GM19239 (cell line): ENCODE results near the gene THBD.

ENCODE experiments used
- DNase-seq: peaks from one replicate; pipeline ENCODE4 v3.0.0; 2011; ENCODE audit warnings: low spot score; ENCODE audit not compliant: insufficient read length
- FAIRE-seq: peaks from 2 replicates; lab custom pipeline; 2011; peaks lifted over from hg19 to GRCh38; lab: Jason Lieb, UNC

Gene THBD

DNA sequence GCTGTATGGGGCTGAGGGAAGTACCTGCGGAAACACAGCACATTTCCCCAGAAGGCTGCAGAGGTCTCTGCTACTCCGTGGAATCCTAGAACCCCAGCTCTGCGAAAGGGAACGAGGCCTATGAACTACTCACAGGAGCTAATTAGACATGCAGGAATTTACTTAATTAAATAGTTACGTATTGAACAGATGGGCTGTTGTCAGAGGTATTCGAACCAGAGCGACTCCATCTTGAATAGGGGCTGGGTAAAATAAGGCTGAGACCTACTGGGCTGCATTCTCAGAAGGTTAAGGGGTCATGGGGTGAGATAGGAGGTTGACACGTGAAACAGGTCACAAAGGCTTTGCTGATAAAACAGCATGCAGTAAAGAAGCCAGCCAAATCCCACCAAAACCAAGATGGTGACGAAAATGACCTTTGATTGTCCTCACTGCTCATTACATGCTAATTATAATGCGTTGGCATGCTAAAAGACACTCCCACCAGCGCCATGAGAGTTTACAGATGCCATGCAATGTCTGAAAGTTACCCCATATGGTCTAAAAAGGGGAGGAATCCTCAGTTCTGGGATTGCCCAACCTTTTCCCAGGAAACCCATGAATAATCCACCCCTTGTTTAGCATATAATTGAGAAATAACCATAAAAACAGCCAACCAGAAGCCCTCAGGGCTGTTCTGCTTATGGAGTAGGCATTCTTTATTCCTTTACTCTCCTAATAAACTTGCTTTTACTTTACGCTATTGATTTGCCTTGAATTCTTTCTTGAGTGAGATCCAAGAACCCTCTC lies 29.0 kb downstream of the THBD start:
- DNase-seq (no peak), FAIRE-seq (no peak)

DNA sequence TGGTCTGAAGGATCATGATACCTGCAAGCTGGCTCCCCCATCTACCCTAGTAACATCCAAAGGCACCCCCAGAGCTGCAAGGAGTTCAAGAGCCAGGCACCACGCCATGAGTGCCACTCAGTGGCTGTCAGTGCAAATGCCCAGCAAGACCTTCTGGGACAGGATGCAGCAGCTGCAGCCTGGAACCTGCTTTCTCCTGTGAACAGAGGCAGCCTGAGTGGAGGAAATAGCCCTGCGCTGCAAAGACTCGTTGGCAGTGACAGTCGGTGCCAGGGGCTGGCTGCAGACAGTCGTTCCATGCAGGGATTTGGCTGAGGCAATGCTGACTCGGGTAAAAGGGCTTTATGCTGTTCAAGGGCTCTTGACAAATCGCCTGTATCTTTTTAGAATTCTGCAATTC lies 30.1 kb downstream of the THBD start:
- DNase-seq (no peak), FAIRE-seq (no peak)

DNA sequence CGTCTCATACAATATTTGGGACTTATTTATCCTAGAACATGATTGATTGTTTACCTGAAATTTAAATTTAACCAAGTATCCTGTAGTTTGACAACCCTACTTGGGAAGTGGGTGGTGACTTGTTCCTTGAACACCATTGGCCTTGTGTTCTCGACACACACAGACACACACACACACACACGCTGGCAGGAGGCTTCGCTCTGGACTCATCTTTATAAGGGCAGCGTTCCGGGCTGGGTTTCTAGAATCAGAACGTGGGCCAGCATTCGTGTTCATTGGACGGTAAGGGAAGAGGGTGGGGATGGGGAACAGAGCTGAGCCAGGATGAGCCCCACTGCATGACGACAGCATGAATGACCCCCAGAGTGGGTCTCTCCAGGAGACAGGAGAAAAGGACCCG lies 30.5 kb downstream of the THBD start:
- FAIRE-seq (no peak), DNase-seq (no peak)

DNA sequence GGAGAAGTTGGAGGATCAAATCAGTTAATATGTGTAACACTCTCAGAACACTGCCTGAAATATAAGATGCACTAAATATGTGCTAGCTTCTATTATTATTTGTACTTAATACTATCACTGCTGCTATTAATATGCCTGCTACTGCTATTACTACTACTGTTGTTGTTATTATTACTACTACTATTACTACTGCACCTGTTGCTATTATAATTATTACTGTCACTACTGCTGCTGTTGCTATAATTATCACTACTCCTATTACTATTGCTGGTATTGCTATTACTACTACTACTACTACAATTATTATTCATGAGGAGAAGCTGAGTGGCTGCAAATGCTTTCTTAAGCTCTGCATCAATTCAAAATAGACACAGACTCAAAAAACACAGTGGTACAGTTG lies 31.0 kb downstream of the THBD start:
- FAIRE-seq (no peak), DNase-seq (no peak)

DNA sequence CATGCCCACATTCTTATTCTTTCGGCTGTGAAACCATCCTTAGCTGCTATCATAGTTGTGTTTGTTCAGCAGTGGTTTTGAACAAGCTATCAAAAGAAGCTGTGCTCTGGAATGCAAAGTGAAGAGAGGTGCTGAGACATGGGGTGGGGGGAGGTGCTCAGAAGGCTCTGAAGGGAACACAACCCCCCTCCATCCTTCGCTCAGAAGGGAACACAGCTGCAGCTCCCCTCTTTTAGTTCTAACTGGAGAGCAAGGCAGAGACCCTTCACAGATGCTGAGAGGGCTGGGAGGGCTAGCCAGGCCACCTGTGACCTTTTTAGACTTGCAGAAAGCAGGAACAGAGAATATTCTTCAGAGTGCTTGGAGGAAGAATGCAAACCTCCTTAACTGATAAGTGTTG lies 32.0 kb downstream of the THBD start:
- FAIRE-seq (no peak), DNase-seq (no peak)

DNA sequence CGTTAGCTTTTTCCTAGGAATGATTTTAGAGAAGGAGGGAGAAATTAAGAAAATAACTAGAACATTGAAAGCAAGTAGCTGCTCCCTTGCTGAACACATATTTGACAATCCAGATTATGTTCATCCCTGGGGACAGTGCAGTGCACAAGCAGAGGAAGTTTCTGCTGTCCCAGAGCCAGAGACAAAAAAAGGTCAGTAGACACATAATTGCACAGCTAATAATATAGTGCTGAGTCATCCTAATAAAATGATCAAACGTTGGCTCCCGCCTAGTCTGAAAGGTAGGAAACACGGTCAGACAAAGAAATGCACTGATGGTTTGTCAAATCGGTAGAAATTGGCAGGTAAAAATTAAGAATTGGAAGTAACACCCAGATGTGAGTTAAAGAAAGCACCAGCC lies 36.0 kb downstream of the THBD start:
- FAIRE-seq (no peak), DNase-seq (no peak)

DNA sequence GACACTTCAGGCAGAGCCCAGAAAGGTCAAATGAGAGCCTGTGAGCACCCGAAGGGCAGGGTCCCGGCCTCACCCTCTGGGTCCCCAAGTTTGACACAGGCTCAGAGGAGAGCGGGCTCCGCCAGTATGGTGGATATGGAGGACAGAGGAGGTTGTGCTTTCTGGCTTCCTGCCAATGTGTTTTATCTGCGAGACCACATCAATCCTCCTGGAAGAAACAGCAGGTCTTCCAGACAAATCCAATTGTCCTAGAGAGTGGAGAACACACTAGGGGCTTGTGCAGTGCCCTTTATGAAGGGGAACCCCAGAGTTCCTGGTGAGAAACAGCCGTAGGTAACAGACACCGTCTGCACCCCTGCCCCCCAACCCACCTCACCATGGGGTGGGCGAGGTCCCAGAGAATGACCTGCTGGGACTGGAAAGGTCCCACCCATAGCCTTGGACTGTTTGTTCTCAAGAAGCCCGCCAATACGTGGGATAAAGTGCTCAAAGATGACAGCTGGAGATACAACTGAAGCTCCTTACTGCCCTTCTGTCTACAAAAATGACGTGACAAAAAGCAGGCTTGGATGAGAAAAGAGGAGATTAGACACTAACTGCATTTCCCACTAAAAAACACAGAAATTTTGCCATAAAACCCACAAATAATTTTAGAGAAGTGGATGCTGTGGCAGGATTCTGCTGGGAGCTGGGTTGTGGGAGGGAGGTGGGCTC lies 38.3 kb downstream of the THBD start:
- FAIRE-seq: no peak
- DNase-seq: no peak

DNA sequence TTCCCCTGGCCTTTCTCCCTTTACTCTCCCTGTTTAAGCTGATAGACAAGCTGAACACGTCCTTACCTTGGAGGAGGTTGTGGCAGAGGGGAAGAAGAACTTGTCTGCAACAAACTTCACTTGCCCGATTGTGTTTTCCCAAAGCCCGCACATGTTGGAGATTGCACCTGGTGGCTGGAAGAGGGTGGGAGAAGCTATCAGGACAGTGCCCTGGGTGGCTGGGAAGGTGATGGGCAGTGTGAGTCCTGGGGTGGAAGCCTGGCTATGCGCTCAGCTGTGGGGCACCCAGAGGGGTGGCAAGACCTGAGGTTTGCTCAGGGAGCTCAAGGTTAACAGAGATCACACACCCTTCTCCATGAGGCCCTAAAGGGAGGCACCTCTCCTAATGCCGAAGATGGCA lies 39.4 kb downstream of the THBD start:
- DNase-seq (no peak), FAIRE-seq (no peak)

DNA sequence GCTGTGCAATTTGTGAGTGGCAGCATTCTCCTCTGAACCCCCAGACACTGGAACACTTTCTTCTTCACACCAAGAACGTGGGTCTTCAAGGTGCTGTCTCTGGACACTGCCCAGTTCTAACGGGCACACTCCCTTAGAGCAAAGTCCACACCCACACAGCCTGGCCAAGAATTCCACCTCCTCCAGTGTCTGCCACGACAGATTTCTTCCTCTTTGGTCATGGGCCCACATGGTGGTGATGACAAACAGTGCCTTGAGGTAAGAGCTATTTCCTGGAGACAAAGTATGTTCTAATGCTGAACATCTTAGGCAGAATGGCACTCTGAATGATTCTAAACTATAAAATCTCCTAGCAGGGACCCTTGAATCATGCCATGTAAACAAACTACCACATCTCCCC lies 39.8 kb downstream of the THBD start:
- DNase-seq (no peak), FAIRE-seq (no peak)

DNA sequence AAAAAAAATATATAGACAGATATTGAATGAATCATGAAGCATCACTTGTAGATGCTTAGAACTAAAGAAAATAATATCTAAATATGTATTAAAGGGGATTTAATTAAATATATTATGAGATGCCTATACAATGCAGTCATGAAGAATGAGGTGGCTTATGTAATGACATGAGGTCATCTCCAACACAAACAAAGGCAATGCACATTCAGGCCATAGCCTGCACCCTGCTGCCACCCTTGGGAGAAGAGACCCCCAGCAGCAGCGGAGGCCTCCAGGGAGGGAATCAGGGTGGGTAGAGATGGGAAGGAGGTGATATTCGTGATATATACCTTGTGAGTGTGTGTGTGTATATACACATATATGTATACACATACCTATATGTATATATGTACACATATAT lies 40.8 kb downstream of the THBD start:
- no peak for DNase-seq
- no peak for FAIRE-seq

DNA sequence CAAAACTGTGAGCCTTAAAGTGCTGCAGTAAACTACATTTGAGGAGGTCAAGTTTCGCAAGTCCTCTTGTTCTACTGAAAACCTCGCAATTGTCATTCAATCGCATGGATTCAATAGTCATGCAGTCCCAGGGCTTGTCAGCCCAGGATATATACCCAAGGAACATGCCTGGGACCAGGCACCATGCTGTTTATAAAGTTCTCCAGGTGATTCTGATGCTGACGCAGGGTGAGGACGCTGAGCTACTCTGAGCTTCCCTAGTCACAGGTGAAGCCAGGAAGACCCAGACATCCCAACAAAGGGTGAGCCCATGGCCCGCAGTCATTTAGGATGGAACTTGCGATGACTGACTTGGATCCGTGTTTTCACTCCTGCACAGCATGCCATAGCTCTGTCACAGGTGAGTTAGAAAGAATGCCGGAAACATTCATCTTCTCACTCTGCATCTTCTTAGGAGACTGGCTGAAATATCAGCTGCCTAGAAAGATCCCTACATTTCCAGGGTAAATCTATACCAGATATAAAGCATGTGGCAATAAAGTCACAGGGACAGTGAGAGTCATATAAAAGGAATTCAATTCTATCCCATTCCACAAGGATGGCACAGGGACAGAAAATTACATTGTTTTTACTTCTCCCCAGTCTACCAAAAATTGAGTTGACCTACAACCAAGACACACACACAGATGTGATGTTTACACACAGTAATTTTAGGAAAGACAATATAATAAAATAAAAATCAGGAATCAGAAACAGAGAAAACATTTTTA lies 41.4 kb downstream of the THBD start:
- DNase-seq: no peak
- FAIRE-seq: no peak

DNA sequence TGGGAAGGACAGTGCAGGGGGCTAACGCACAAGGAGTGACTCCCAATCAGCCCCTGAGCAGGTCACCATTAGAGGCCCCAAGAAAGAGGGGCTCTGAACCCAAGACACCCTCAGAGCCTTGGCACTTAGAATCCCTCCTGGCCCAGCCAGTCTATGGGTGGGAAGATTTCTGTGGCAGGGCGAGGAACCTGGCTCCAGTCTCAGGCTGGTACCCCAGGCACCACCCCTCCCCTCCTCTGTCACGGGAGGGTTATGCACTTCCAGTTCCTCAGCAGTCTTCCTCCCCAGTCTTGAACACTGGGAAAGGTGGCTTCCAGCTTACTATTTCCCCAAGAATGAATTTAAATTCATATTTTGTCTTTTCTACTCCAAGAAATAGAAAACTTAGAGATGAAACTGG lies 42.0 kb downstream of the THBD start:
- FAIRE-seq (no peak), DNase-seq (no peak)

DNA sequence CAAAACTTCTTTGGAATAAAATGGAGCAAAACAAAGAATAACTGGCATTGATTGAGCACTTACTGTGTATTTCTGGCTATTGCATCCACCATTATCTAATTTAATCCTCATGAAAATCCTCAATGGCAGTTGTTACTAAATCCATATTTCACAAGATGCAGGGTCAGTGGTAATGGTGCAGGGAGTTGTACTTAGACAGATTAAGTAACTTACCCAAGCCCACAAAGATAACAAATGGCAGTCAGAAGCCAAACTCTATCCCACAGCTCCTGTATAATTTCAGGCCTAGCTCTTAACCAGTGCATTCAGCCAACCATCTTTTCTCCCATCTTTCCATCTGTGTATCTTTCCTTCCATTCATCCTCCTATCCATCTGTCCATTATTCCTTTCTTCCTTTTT lies 43.7 kb downstream of the THBD start:
- FAIRE-seq (no peak), DNase-seq (no peak)

DNA sequence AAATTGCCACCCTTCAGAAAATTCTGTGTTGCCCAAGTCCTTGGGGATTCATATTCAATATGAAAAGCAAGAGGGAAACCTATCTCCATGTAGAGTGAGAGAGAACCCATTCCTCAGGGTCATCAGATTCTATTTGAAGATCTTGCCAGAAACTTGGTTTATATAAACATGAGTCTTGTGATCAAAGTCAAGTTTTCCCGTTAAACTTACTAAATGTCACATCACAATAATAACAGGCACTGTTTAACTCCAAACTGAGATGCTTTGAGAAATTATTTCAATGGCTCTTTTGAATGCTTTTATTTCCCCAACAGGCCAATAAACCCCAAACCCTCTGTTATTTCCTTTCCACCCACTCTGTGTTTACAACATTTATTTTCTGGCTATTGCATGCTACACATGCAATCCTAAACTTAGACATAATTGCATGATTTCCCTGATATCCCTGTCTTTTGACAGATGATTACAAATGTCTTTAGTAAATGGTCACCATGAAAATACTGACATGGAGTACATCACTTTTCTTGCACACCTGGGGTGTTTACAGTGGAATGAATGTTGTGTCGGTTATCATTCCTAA lies 45.5 kb downstream of the THBD start:
- DNase-seq (no peak), FAIRE-seq (no peak)

DNA sequence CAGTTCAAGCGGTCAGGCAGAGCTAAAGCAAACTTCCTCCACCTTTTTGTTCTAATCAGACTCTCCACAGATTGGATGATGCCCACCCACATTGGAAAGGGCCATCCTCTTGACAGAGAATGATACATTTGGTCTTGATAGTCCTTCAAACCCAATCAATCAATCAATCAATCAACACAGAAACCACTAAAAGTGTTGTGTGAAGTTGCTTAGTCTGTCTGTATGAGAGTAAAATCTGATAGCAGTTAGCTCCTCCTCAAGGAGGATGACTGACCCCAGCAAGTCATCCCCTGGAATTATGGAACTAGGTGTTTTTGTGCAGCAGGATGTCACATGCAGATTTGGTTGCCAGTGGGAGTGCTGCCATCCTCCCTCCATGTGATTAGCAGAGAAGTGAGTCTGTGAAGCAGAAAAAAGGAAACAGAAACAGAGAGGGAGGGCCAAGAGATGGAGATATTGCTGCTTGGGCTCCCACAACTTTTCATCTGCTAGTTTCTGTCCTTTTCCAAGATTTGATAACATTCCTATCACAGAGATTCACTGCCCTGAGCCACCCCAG lies 46.3 kb downstream of the THBD start:
- DNase-seq: no peak
- FAIRE-seq: no peak

DNA sequence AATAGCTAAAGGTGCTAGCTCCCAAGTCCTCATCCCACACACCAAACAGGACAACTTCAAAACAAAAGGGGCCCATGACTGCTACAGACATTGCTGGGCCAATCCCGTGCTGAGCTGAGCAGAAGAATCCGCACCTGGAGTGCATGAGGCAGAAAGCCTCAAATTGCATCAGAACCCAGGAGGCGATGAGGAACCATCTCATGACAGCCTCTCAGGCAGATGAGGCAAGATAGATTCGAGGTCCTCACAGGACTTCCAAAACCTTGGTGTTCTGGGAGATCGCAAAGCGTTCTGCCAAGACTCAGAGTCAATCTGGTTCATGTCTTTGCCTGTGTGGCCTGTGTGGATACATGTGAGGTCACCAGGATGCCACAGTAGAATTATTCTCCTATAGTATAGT lies 47.2 kb downstream of the THBD start:
- FAIRE-seq (no peak), DNase-seq (no peak)

DNA sequence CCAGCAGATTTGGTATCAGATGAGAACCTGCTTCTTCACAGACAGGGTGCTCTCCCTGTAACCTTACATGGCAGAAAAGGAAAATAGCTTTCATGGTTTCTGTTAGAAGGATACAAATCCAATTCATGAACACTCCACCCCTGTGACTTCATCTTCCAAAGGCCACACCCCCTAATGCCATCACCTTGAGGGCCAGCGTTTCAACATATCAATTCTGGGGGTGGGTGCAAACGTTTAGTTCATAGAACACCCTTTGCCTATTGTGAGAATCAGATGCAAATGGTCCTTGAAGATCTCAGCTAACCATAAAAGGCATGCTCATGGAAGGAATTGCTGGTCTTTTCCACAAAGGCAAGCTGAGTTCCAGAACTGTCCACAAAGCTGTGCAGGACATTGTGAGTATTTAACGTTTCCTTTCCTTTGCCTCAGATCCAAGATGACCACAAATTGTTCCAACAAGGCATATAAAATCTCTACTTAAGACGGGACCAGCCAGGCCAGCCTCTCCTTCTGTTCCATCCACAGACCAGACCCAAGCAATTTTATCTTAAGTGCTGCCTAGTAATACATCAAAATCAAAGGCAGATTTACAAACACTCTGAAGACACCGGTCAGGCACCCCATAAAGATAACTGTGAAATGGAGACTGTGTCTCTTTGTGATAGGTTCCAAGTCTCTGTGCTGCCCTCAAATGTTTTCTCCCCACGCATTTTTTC lies 49.1 kb downstream of the THBD start:
- DNase-seq (no peak), FAIRE-seq (no peak)

DNA sequence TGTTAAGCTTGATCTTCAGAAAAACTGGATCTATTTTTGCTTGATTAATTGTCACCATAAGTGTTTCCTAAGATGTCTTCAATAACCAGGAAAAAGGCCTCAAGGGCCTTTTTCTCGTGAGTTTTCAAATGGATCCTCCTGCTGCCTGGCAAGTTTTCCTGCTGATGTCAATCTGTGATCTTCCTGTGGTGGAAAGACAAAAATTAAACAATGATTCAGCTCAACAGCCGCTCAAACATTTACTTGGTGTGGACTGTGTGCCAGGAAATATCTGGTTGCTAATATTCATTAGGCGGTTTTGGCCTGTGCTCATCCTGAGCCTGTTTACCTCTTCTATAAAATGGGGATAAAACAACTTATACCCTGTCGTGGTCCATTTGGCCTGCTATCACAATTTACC lies 49.7 kb downstream of the THBD start:
- no peak for DNase-seq
- no peak for FAIRE-seq

DNA sequence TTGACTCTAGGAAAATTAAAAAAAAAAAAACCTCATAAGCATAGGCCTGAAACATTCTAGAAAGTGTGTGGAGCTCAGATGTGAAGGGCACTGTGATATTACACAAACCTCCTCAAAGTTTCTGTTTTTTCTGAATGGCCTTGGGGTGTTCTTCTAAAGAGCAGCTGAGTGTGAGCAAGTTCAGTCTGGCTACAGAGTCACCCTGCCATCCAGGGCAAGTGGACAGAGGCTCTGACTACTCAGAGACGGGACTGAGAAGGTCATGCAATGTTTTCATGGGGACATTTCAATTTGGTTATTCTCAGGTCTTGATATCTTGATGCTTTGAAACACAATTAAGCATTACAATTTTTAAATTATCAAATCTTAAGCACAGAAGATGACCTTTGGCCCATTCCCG lies 51.0 kb downstream of the THBD start:
- FAIRE-seq (no peak), DNase-seq (no peak)

DNA sequence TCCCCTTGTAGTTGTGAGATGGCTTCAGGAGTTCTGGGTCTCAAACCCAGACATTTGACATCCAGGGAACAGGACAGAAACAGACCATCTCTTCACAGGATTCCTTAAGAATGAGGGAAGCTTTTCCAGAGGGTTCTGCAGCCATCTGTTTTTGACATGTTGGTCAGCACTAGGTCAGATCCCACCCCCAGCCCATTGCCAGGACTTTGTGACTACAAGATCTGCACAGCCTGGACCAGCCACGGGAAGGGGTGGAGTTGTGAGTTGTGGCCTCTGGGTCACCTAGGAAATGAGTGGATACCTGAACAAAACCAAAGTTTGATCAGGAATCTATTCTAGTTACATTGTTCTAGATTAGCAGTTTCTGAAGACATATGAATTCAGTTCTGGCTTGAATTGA lies 53.5 kb downstream of the THBD start:
- no peak for DNase-seq
- no peak for FAIRE-seq
